Type B pancreatic cell (in vitro differentiated cells): ENCODE results near the gene PRRG4. TPM values are rescaled to one million over a fixed set of nuclear protein-coding genes. Genes with fewer than 3 reads are reported as not detected.
"Not testable (repeated sequence)": the region's sequence is repeated elsewhere in the genome, so short reads cannot be mapped to it uniquely, and the experiment has no call there.

Experiments used
- DNase-seq: peaks from one replicate; pipeline ENCODE4 v3.0.0; 2021; ENCODE audit warnings: mixed read lengths; ENCODE audit not compliant: unreplicated experiment; ENCODE audit errors: extremely low spot score
- H3K27ac Mint-ChIP-seq: 2 replicates; pipeline ENCODE4 v1.8.0; 2021; ENCODE audit warnings: mild to moderate bottlenecking, mixed read lengths
- H3K27me3 Mint-ChIP-seq: 2 replicates; pipeline ENCODE4 v1.8.0; 2021; ENCODE audit warnings: mixed read lengths
- H3K36me3 Mint-ChIP-seq: 2 replicates; pipeline ENCODE4 v1.8.0; 2021; ENCODE audit warnings: mixed read lengths
- H3K4me1 Mint-ChIP-seq: one replicate; pipeline ENCODE4 v1.8.0; 2021; ENCODE audit warnings: mixed read lengths; ENCODE audit not compliant: unreplicated experiment
- H3K4me3 Mint-ChIP-seq: 2 replicates; pipeline ENCODE4 v1.8.0; 2021; ENCODE audit warnings: mild to moderate bottlenecking, mixed read lengths
- H3K9me3 Mint-ChIP-seq: 2 replicates; pipeline ENCODE4 v1.8.0; 2021; ENCODE audit warnings: mixed read lengths
- total RNA-seq: library from RNA; stranded (reverse); gene quantifications from 2 replicates; pipeline ENCODE4 v1.2.1, GENCODE V29; 2021; ENCODE audit warnings: low replicate concordance
- TF ChIP-seq, protein P1 (sequence below): fragments of 200-600 bp; sonication (generic); conservative IDR thresholded peaks from 2 replicates; pipeline ENCODE4 v1.5.0; 2021; ENCODE audit warnings: antibody characterized with exemption, mild to moderate bottlenecking

PRRG4 gene
- total RNA-seq, 1 donor from 2014 or later: 6.0 TPM

DNA sequence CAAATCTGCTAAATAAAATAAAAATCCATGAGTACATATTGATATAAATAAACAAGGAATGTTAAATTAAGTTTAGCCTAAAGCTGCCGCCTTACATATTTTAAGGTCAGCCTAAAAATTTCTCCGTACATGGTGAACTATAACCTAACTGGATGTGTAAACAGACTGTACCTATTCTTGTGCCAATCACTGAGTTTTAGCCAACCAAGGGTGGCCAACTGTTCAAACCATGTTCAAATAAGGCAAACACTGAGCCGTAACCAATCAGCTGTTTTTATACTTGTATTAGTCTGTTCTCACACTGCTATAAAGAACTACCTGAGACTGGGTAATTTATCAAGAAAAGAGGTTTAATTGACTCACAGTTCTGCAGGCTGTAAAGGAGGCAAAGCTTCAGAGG lies 54.3 kb downstream of the PRRG4 start:
- no peak for DNase-seq
- H3K27ac Mint-ChIP-seq: no peak overlapping the region
- TF ChIP-seq, protein P1, sequence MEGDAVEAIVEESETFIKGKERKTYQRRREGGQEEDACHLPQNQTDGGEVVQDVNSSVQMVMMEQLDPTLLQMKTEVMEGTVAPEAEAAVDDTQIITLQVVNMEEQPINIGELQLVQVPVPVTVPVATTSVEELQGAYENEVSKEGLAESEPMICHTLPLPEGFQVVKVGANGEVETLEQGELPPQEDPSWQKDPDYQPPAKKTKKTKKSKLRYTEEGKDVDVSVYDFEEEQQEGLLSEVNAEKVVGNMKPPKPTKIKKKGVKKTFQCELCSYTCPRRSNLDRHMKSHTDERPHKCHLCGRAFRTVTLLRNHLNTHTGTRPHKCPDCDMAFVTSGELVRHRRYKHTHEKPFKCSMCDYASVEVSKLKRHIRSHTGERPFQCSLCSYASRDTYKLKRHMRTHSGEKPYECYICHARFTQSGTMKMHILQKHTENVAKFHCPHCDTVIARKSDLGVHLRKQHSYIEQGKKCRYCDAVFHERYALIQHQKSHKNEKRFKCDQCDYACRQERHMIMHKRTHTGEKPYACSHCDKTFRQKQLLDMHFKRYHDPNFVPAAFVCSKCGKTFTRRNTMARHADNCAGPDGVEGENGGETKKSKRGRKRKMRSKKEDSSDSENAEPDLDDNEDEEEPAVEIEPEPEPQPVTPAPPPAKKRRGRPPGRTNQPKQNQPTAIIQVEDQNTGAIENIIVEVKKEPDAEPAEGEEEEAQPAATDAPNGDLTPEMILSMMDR: no peak
- no peaks in the 10 kb centered on the region for H3K36me3 Mint-ChIP-seq
- H3K4me1 Mint-ChIP-seq: no peaks in the 10 kb centered on the region
- H3K4me3 Mint-ChIP-seq: no peak overlapping the region
- peaks cover 12% of the 10 kb centered on the region for H3K27me3 Mint-ChIP-seq
- peaks cover 5% of the 10 kb centered on the region for H3K9me3 Mint-ChIP-seq

GRCh38 chr11:32884770-32885384 lies 55.1 kb downstream of the PRRG4 start:
- Mint-ChIP-seq H3K4me3 (no peak overlapping the region), H3K36me3 (no peaks in the 10 kb centered on the region), H3K27ac (no peak overlapping the region), H3K27me3 (peaks cover 12% of the 10 kb centered on the region), H3K9me3 (peaks cover 5% of the 10 kb centered on the region), H3K4me1 (no peaks in the 10 kb centered on the region)
- DNase-seq: no peak
- TF ChIP-seq, protein P1: peak; percentile 66

DNA sequence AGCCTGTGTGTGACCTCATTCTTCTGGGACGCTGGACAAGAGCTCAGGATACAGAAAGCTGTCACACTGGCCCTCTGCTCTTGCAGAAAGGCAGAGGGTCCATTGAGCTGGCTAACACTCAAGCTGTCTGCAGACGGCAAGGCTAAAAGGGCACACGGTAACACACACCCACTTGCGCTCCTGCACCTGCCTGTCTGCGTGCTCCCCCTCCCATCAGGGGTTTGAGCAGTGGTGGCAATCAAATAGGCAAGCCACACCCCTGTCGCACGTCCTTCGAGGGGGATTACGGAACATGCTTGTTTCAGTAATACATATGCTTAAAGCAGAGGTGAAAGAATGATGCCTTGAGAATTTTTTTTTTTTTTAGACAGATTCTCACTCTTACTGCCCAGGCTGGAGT lies 55.8 kb downstream of the PRRG4 start:
- DNase-seq: no peak

GRCh38 chr11:32886180-32886579 lies 56.5 kb downstream of the PRRG4 start:
- peaks cover 14% of the 10 kb centered on the region for H3K27me3 Mint-ChIP-seq
- H3K4me3 Mint-ChIP-seq: no peak overlapping the region
- H3K4me1 Mint-ChIP-seq: peaks cover 1% of the 10 kb centered on the region
- H3K27ac Mint-ChIP-seq: no peak overlapping the region
- TF ChIP-seq, protein P1: no peak
- no peaks in the 10 kb centered on the region for H3K36me3 Mint-ChIP-seq
- no peak for DNase-seq
- peaks cover 5% of the 10 kb centered on the region for H3K9me3 Mint-ChIP-seq

More for the DNA sequence above, 55.8 kb downstream of the PRRG4 start:
- no peak overlapping the region for H3K4me3 Mint-ChIP-seq
- H3K27ac Mint-ChIP-seq: no peak overlapping the region
- no peaks in the 10 kb centered on the region for H3K4me1 Mint-ChIP-seq
- peaks cover 5% of the 10 kb centered on the region for H3K9me3 Mint-ChIP-seq
- peaks cover 12% of the 10 kb centered on the region for H3K27me3 Mint-ChIP-seq
- no peaks in the 10 kb centered on the region for H3K36me3 Mint-ChIP-seq
- TF ChIP-seq, protein P1: no peak

DNA sequence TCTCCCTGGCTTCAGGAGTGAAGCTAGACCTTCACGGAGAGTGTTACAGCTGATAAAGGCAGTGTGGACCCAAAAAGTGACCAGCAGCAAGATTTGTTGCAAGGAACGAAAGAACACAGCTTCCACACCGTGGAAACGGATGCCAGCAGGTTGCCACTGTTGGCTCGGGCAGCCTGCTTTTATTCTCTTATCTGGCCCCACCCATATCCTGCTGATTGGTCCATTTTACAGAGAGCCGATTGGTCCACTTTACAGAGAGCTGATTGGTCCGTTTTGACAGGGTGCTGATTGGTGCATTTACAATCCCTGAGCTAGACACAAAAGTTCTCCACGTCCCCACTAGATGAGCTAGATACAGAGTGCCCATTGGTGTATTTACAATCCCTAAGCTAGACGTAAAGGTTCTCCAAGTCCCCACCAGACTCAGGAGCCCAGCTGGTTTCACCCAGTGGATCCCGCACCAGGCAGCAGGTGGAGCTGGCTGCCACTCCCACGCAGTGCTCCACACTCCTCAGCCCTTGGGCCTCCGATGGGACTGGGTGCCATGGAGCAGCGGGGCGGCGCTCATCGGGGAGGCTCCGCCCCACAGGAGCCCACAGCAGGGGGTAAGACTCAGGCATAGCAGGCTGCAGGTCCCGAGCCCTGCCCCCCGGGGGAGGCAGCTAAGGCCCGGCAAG lies 58.1 kb downstream of the PRRG4 start:
- H3K9me3 Mint-ChIP-seq, H3K4me3 Mint-ChIP-seq, H3K27me3 Mint-ChIP-seq, DNase-seq, H3K27ac Mint-ChIP-seq, H3K36me3 Mint-ChIP-seq: not testable (repeated sequence)
- peaks cover 11% of the 10 kb centered on the region for H3K4me1 Mint-ChIP-seq

- peaks cover 11% of the 10 kb centered on the region for H3K4me1 Mint-ChIP-seq
- H3K27ac Mint-ChIP-seq, H3K27me3 Mint-ChIP-seq, DNase-seq, H3K36me3 Mint-ChIP-seq, H3K9me3 Mint-ChIP-seq, H3K4me3 Mint-ChIP-seq: not testable (repeated sequence)
Measured at GRCh38 chr11:32888384-32888710, 58.6 kb downstream of the PRRG4 start.
